IPS-18c (cell line): Measurements from ENCODE around the gene PITPNC1.
"Not testable (repeated sequence)": the region's sequence is repeated elsewhere in the genome, so short reads cannot be mapped to it uniquely, and the experiment has no call there.

Experiments
- H3K4me3 ChIP-seq: 2 replicates; pipeline ENCODE4 v1.7.0; 2013; ENCODE audit warnings: low read depth, mild to moderate bottlenecking, low read length, moderate library complexity; ENCODE audit not compliant: insufficient read depth
- H3K9me3 ChIP-seq: one replicate; pipeline ENCODE4 v1.6.1; 2013; ENCODE audit warnings: mild to moderate bottlenecking, low read length, moderate library complexity; ENCODE audit not compliant: control insufficient read depth, insufficient read depth

PITPNC1 gene

DNA sequence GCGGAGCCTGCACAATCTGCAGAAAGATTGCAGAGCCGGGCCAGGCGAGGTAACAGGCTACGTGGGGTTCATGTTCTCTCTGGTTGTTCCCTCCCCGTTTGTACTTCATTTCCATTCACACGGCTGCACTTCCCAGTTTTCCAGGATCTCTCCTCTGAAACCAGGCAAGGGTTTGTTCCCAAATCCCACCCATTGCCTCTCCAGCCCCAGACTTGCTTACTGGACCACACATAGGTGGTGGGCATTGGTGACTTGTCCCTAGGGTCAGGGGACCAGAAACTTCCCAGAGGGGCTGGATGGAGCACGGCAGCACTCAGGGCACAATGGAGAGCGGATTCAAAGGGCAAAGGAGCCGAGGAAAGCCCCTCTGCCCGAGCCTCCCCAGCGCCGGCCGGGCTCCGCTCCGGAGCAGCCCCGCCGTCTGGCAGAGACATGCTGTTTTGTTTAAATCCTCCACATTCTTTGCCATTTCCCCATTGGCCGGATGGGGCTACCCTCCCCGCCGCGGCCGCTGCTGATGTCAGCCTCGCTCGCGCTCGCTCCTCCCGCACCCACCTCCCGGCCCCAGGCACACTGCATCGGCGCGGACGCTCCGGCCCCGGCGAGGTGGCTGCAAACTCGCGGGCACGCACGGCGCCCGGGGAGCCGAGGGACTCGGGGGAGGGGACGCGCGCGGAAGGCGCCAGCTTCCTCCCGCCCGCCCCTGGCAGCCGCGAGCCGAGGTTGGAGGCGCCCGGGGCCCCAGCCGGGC lies at the start of gene PITPNC1:
Gene PITPNC1, plus strand, starts transcription at position 545 of the 751 bp plus-strand sequence.
- Histone ChIP-seq H3K4me3 (peak within 1 kb of the TSS; percentile 80), H3K9me3 (peaks cover 2% of the 10 kb centered on the region)

DNA sequence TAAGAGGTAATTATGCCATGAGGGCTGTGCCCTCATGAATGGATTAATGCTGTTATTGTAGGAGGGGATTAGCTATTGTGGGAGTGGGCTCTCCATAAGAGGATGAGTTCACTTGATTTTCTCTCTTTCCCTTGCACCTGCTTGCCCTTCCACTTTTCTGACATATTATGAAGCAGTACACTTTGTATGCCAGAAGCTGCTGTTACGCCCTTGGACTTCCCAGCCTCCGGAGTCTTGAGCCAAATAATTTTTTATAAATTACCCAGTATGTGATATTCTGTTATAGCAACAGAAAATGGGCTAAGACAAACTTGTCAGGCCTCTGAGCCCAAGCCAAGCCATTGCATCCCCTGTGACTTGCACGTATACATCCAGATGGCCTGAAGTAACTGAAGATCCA lies 49.1 kb upstream of the PITPNC1 start:
- H3K4me3 ChIP-seq = no peak overlapping the region

GRCh38 chr17:67331381-67332161 lies 45.5 kb upstream of the PITPNC1 start:
- not testable (repeated sequence) for H3K4me3 ChIP-seq

More for the DNA sequence above, 49.1 kb upstream of the PITPNC1 start:
- H3K9me3 ChIP-seq = peaks cover 2% of the 10 kb centered on the region

DNA sequence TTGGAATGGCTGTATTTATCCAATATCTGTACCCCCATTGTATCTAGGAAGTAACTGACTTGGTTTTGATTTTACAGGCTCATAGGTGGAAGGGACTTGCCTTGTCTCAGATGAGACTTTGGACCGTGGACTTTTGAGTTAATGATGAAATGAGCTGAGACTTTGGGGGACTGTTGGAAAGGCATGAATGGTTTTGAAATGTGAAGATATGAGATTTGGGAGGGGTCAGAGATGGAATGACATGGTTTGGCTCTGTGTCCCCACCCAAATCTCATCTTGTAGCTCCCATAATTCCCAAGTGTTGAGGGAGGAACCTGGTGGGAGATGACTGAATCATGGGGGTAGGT lies 44.9 kb upstream of the PITPNC1 start:
- H3K4me3 ChIP-seq, H3K9me3 ChIP-seq: not testable (repeated sequence)

More at GRCh38 chr17:67331381-67332161, 45.5 kb upstream of the PITPNC1 start:
- not testable (repeated sequence) for H3K9me3 ChIP-seq

GRCh38 chr17:67335245-67335835 lies 41.7 kb upstream of the PITPNC1 start:
- Histone ChIP-seq H3K4me3 (no peak overlapping the region), H3K9me3 (no peaks in the 10 kb centered on the region)

GRCh38 chr17:67336859-67337258 lies 40.2 kb upstream of the PITPNC1 start:
- H3K9me3 ChIP-seq = no peaks in the 10 kb centered on the region

GRCh38 chr17:67338353-67338752 lies 38.7 kb upstream of the PITPNC1 start:
- H3K4me3 ChIP-seq, H3K9me3 ChIP-seq: not testable (repeated sequence)

More at GRCh38 chr17:67336859-67337258, 40.2 kb upstream of the PITPNC1 start:
- no peak overlapping the region for H3K4me3 ChIP-seq

GRCh38 chr17:67343237-67343636 lies 33.8 kb upstream of the PITPNC1 start:
- Histone ChIP-seq H3K9me3 (no peaks in the 10 kb centered on the region), H3K4me3 (no peak overlapping the region)

- Histone ChIP-seq H3K4me3 (no peak overlapping the region), H3K9me3 (no peaks in the 10 kb centered on the region)
Measured at GRCh38 chr17:67347826-67348225, 29.3 kb upstream of the PITPNC1 start.

- Histone ChIP-seq H3K9me3 (no peaks in the 10 kb centered on the region), H3K4me3 (no peak overlapping the region)
Measured at GRCh38 chr17:67349420-67349819, 27.7 kb upstream of the PITPNC1 start.

DNA sequence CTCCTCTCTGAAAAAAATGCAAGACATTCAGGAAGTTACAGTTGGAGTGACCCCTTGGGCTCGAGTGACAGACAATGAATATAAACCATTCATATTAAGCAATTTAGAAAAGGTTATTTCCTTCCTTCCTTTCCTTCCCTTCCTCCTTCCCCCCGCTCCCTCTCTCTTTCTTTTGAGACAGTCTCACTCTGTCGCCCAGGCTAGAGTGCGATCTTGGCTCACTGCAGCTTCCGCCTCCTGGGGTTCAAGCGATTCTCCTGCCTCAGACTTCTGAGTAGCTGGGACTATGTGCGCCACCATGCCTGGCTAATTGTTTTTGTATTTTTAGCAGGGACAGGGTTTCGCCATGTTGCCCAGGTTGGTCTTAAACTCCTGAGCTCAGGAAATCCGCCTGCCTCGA lies 23.9 kb upstream of the PITPNC1 start:
- Histone ChIP-seq H3K9me3 (no peaks in the 10 kb centered on the region), H3K4me3 (no peak overlapping the region)

- no peak overlapping the region for H3K4me3 ChIP-seq
Measured at GRCh38 chr17:67353929-67354574, 23.0 kb upstream of the PITPNC1 start.

DNA sequence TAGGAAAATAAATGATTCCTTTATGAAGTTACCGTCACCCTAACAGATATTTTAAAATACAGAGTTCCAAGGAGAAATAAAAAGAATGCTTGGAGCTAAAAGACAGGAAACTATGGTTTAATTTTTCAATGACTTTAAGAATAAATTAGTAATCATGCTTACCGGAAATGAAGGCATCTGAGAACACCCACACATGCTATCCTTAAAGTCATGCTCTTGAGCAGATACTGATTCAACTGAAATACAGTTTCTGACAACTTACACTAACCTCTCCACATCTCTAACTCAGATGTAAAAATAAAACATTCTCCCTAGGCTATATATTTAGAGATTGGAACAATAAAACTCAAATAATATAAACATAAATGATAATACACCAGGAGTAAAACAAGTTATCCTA lies 18.5 kb upstream of the PITPNC1 start:
- no peak overlapping the region for H3K4me3 ChIP-seq
- no peaks in the 10 kb centered on the region for H3K9me3 ChIP-seq

More at GRCh38 chr17:67353929-67354574, 23.0 kb upstream of the PITPNC1 start:
- H3K9me3 ChIP-seq = no peaks in the 10 kb centered on the region

DNA sequence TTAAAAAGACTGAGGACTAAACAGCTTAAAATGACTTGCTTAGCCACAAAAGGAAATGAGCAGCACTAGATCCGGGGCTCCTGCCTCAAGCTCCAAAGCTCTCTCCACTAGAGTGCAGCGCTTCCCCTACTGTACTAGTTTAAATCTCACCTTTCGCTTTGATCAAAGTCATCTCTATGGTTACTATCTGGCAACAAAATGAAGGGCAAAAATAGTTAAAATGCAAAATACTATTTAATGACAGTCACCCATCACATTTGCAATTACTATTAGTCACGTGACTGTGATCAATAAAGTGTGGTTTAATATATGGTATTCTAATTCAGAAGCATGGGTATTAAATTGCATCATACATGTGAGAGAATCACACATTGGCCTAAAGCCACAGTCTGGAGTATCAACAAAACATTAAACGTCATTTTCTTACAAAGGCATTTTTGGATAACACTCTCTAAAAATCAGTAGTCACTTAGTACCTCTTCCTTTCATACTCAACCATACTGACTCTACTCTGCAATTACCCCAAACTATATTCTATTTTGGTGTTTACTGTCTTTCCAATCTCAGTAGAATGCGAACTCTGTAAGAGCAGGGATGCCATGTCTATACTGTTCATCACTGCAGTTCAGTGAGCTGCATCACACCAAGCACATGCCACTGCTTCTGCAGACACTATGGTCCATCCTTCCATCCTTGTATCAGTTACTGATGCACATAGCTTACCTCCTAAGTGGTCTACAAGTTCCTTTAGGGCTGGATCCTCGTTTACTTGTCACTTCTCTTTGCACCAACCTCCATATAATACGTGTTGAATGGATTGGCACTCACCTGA lies 16.9 kb upstream of the PITPNC1 start:
- Histone ChIP-seq H3K4me3 (no peak overlapping the region), H3K9me3 (no peaks in the 10 kb centered on the region)

- H3K9me3 ChIP-seq = no peaks in the 10 kb centered on the region
- no peak overlapping the region for H3K4me3 ChIP-seq
Measured at GRCh38 chr17:67360880-67361279, 16.2 kb upstream of the PITPNC1 start.

DNA sequence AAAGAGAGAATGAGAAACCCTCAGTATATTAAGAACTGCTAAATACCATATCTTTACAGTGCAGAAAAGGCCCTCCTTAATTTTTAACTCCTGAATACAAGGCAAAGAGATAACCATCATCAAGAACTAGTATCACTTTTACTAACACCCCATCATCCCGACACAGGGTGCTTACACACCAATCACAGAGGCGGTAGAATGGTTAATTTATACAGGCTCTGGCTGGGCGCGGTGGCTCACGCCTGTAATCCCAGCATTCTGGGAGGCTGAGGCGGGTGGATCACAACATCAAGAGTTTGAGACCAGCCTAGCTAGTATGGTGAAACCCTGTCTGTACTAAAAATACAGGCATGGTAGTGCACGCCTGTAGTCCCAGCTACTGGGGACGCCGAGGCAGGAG lies 14.9 kb upstream of the PITPNC1 start:
- Histone ChIP-seq H3K4me3 (no peak overlapping the region), H3K9me3 (no peaks in the 10 kb centered on the region)
